ENCODE data around the gene INSL3.

Gene INSL3

GRCh38 chr19:17843908-17844490, 22.7 kb upstream of the INSL3 start:
- FAIRE-seq = no peak

- FAIRE-seq = no peak
These were observed 22.0 kb upstream of the INSL3 start for GRCh38 chr19:17843292-17843827.

- FAIRE-seq = no peak
These were observed 21.5 kb upstream of the INSL3 start for GRCh38 chr19:17842663-17843291.

GRCh38 chr19:17841810-17842662, 20.7 kb upstream of the INSL3 start:
- peak; percentile 97 for FAIRE-seq

GRCh38 chr19:17841371-17841809, 20.1 kb upstream of the INSL3 start:
- no peak for FAIRE-seq

GRCh38 chr19:17840019-17840418, 18.7 kb upstream of the INSL3 start:
- FAIRE-seq = no peak

- FAIRE-seq = no peak
These were observed 16.7 kb upstream of the INSL3 start for GRCh38 chr19:17837972-17838371.

- FAIRE-seq = no peak
These were observed 15.2 kb upstream of the INSL3 start for GRCh38 chr19:17836530-17836929.

- no peak for FAIRE-seq
These were observed 14.1 kb upstream of the INSL3 start for GRCh38 chr19:17835182-17836006.

- no peak for FAIRE-seq
These were observed 13.2 kb upstream of the INSL3 start for GRCh38 chr19:17834350-17835181.

GRCh38 chr19:17832443-17833208, 11.3 kb upstream of the INSL3 start:
- no peak for FAIRE-seq

- FAIRE-seq = no peak
These were observed 10.1 kb upstream of the INSL3 start for GRCh38 chr19:17831419-17831888.

- FAIRE-seq = no peak
These were observed 9.5 kb upstream of the INSL3 start for GRCh38 chr19:17830567-17831418.

GRCh38 chr19:17829855-17830566, 8.7 kb upstream of the INSL3 start:
- no peak for FAIRE-seq

- no peak for FAIRE-seq
These were observed 5.3 kb upstream of the INSL3 start for GRCh38 chr19:17826508-17827056.

GRCh38 chr19:17824339-17824738, 3.0 kb upstream of the INSL3 start:
- FAIRE-seq = no peak

GRCh38 chr19:17817668-17818363, 3.5 kb downstream of the INSL3 start:
- FAIRE-seq = no peak

GRCh38 chr19:17812099-17812498, 9.2 kb downstream of the INSL3 start:
- FAIRE-seq = no peak

Measured in G401.6 (cell line).